Liver (tissue), 9 donors: ENCODE data around the gene SHROOM1. TPM values are rescaled to one million over a fixed set of nuclear protein-coding genes. Genes with fewer than 3 reads are reported as not detected.

ENCODE experiments used
- DNase-seq: peaks from one replicate; pipeline ENCODE4 v3.0.0-alpha.2; 2017; ENCODE audit warnings: low spot score
- H3K27ac ChIP-seq, 2 donors: one replicate each; pipeline ENCODE4 v1.7.0; 2013; ENCODE audit warnings: inconsistent platforms in 2 of 2, low read length in 2 of 2, control low read depth in 1 of 2, low read depth in 1 of 2, mild to moderate bottlenecking in 1 of 2
- H3K27me3 ChIP-seq, 4 donors: one replicate each; pipeline versions ENCODE4 v1.6.1 to v1.7.0; 2013; ENCODE audit warnings: low read length in 3 of 4, inconsistent platforms in 1 of 4, mild to moderate bottlenecking in 1 of 4, moderate library complexity in 1 of 4; ENCODE audit not compliant: control insufficient read depth in 4 of 4, insufficient read depth in 4 of 4
- H3K36me3 ChIP-seq, 4 donors: one replicate each; pipeline versions ENCODE4 v1.6.1 to v1.7.0; 2013; ENCODE audit warnings: low read length in 3 of 4, mild to moderate bottlenecking in 3 of 4, low read depth in 1 of 4, moderate library complexity in 1 of 4; ENCODE audit not compliant: control insufficient read depth in 4 of 4, insufficient read depth in 3 of 4
- H3K4me1 ChIP-seq, 4 donors: one replicate each; pipeline versions ENCODE4 v1.6.1 to v1.7.0; 2013; ENCODE audit warnings: low read length in 3 of 4, mild to moderate bottlenecking in 3 of 4, moderate library complexity in 1 of 4; ENCODE audit not compliant: control insufficient read depth in 4 of 4, insufficient read depth in 4 of 4
- H3K4me3 ChIP-seq, 3 donors: one replicate each; pipeline versions ENCODE4 v1.6.1 to v1.7.0; 2013; ENCODE audit warnings: low read length in 3 of 3, control low read depth in 1 of 3, low read depth in 1 of 3, mild to moderate bottlenecking in 1 of 3
- H3K9ac ChIP-seq, 2 donors: one replicate each; pipeline ENCODE4 v1.7.0; 2013; ENCODE audit warnings: low read length in 2 of 2, mild to moderate bottlenecking in 2 of 2, moderate library complexity in 2 of 2, control low read depth in 1 of 2, low read depth in 1 of 2
- H3K9me3 ChIP-seq, 4 donors: one replicate each; pipeline versions ENCODE4 v1.6.1 to v1.7.0; 2013; ENCODE audit warnings: low read length in 3 of 4; ENCODE audit not compliant: control insufficient read depth in 4 of 4
- ATF3 ChIP-seq: IDR thresholded peaks from 2 replicates; pipeline ENCODE4 v1.6.1; 2016; ENCODE audit warnings: antibody characterized with exemption
- CTCF ChIP-seq: fragments of 150-350 bp; IDR thresholded peaks from 2 replicates; pipeline ENCODE4 v1.5.1; 2017; ENCODE audit warnings: improper control_type of control experiment, low read depth, low read length; ENCODE audit not compliant: missing input control
- EGR1 ChIP-seq, 2 donors: IDR thresholded peaks; 2 replicates each; pipeline ENCODE4 v1.6.1; 2016 to 2018; ENCODE audit warnings: antibody characterized with exemption in 2 of 2, low read depth in 2 of 2
- FOXA1 ChIP-seq: IDR thresholded peaks from 2 replicates; pipeline ENCODE4 v1.6.1; 2016; ENCODE audit warnings: antibody characterized with exemption
- FOXA2 ChIP-seq: IDR thresholded peaks from 2 replicates; pipeline ENCODE4 v1.6.1; 2016; ENCODE audit warnings: antibody characterized with exemption
- HNF4A ChIP-seq, 2 donors: conservative IDR thresholded peaks; 2 replicates each; pipeline ENCODE4 v1.6.1; 2016; ENCODE audit warnings: antibody characterized with exemption in 2 of 2, mild to moderate bottlenecking in 2 of 2
- HNF4G ChIP-seq: IDR thresholded peaks from 2 replicates; pipeline ENCODE4 v1.6.1; 2016; ENCODE audit warnings: antibody characterized with exemption
- JUND ChIP-seq, 2 donors: IDR thresholded peaks; 2 replicates each; pipeline ENCODE4 v1.6.1; 2016; ENCODE audit warnings: antibody characterized with exemption in 2 of 2
- NR2F2 ChIP-seq: IDR thresholded peaks from 2 replicates; pipeline ENCODE4 v1.6.1; 2016; ENCODE audit warnings: antibody characterized with exemption
- RAD21 ChIP-seq, 2 donors: IDR thresholded peaks; 2 replicates each; pipeline ENCODE4 v1.6.1; 2016; ENCODE audit warnings: antibody characterized with exemption in 2 of 2, mild to moderate bottlenecking in 2 of 2
- REST ChIP-seq: IDR thresholded peaks from 2 replicates; pipeline ENCODE4 v1.6.1; 2016; ENCODE audit warnings: antibody characterized with exemption, mild to moderate bottlenecking
- RXRA ChIP-seq, 2 donors: IDR thresholded peaks; 2 replicates each; pipeline ENCODE4 v1.6.1; 2017 to 2018; ENCODE audit warnings: antibody characterized with exemption in 2 of 2, mild to moderate bottlenecking in 1 of 2
- SP1 ChIP-seq: IDR thresholded peaks from 2 replicates; pipeline ENCODE4 v1.6.1; 2018; ENCODE audit warnings: antibody characterized with exemption, mild to moderate bottlenecking
- TAF1 ChIP-seq: conservative IDR thresholded peaks from 2 replicates; pipeline ENCODE4 v1.6.1; 2016; ENCODE audit warnings: antibody characterized with exemption, mild to moderate bottlenecking
- YY1 ChIP-seq: IDR thresholded peaks from 2 replicates; pipeline ENCODE4 v1.6.1; 2016; ENCODE audit warnings: antibody characterized with exemption, mild to moderate bottlenecking
- ZBTB33 ChIP-seq: IDR thresholded peaks from 2 replicates; pipeline ENCODE4 v1.6.1; 2016; ENCODE audit warnings: antibody characterized with exemption
- WGBS: extraction: QIAGEN DNeasy Blood & Tissue Kit; methylation state at CpG from one replicate; pipeline ENCODE4 v1.1.7; 2013; 5-methylcytosine and 5-hydroxymethylcytosine counted together
- polyA plus RNA-seq, 2 donors: library from polyadenylated mRNA; stranded (reverse) in 1 of 2; unstranded in 1 of 2; fragments of 200-250 nt in 1 of 2; fragments of >200 nt in 1 of 2; fragmentation: Nextera tagmentation in 1 of 2; extraction: Ambion mirVana in 1 of 2; gene quantifications; one replicate each; pipeline versions ENCODE4 v1.2.1 to v1.2.3, GENCODE V29; 2013 to 2015
- total RNA-seq, 2 donors: library from RNA; depleted of rRNA; stranded (reverse); fragments of >200 nt; gene quantifications; one replicate each; pipeline ENCODE4 v1.2.3, GENCODE V29; 2014
- TF ChIP-seq, protein P1 (sequence below): IDR thresholded peaks from 2 replicates; pipeline ENCODE4 v1.6.1; 2016; ENCODE audit warnings: antibody characterized with exemption
- donor health status: healthy.
- donor health status: healthy.
- donor health status: healthy.
- donor health status: healthy.
- donor health status: healthy.

Gene SHROOM1
- total and polyA plus RNA-seq, 4 donors = 6.1 to 28.5 (median 18.3) TPM

DNA sequence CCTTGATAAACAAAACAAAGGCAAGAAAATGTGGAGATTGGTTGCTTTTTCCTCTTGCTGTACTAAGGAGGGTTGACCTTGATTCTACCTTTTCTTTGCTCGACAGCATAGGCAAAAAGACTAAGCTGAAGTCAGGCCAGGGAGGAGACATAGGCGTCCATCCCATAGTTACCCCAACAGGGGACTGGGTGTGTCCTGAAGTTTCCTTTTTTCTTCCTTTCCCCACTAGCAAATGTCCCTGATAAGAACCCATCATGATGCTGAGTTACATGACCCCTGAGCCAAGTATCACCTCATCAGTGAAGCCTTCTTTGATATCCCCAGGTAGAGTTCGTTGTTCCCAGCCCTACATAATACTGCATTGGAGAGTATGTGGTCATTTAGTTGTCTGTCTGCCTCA is 9.9 kb upstream of the SHROOM1 start:
- Histone ChIP-seq H3K4me3 (no peak overlapping the region), H3K4me1 (peaks cover 6 to 42% (median 15%) of the 10 kb centered on the region in 4 donors), H3K9me3 (no peaks in the 10 kb centered on the region), H3K36me3 (no peaks in the 10 kb centered on the region), H3K27me3 (no peaks in the 10 kb centered on the region), H3K27ac (peak overlapping the region; percentile 91 to 98), H3K9ac (peak overlapping the region; percentile 35 to 67)
- DNase-seq = no peak
- no peak for TF ChIP-seq RAD21 (IDR thresholded peaks at IDR 0.05)
- no peak for TF ChIP-seq SP1
- TF ChIP-seq HNF4G = no peak
- peak in 1 of 2 donors; percentile 8 for TF ChIP-seq EGR1 (IDR thresholded peaks at IDR 0.05; ENCODE audit: low read depth in 2 of 2)
- no peak for TF ChIP-seq ZBTB33
- TF ChIP-seq HNF4A (conservative IDR thresholded peaks at IDR 0.05) = no peak
- TF ChIP-seq REST = no peak
- peak; percentile 3 for TF ChIP-seq YY1
- TF ChIP-seq NR2F2 = no peak
- no peak for TF ChIP-seq FOXA2
- TF ChIP-seq TAF1 = no peak
- no peak for TF ChIP-seq CTCF
- 62% methylated on average over 3 of the region's 3 CpGs for WGBS

DNA sequence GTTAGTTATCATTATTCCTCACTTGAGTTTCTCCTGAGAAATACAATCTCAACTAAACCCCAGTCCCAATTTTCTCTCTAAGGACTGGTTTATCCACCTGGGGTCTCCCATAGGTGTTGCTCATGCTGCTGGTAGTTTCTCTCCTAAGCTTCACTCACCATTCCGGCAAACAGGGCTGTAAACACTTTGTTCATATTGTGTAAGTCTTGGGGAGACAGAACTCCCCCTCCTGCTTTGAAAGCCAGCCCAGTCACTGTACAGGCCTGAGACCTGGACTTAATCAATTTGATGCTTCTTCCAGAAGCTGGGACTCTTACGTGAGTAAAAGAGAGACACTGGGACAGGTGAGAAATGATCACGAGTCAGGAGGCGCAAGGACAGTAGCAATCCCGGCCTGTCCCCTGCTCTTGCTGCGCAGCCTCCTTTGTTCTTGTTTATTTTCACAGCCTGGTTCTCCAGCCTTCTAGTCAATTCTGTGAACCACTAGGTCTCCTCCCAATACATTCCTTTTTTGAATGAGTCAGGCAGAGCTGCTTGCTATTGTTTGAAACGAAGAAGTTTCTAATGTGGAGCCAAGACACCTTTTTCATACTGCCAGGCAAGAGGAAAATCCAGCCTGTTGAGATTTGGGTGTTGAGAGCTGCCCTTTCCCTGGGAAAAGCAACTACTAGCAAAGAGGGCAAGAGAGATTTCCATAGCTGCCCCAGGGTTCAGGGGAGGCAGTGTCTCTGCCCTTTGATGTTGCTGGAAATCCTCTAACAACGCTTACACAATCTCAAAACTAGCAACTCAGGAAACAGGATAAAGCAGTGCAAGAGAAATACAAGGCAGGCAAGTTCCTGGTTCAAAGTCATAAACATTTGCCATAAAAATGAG is 9.2 kb upstream of the SHROOM1 start:
- no peaks in the 10 kb centered on the region for H3K27me3 ChIP-seq
- H3K36me3 ChIP-seq = no peaks in the 10 kb centered on the region
- peak overlapping the region; percentile 91 to 98 for H3K27ac ChIP-seq
- peaks cover 6 to 42% (median 15%) of the 10 kb centered on the region in 4 donors for H3K4me1 ChIP-seq
- peak overlapping the region; percentile 58 to 70 for H3K9ac ChIP-seq
- no peaks in the 10 kb centered on the region for H3K9me3 ChIP-seq
- no peak for DNase-seq
- WGBS = 24% methylated on average over 8 of the region's 8 CpGs
- no peak overlapping the region for H3K4me3 ChIP-seq
- peak; percentile 68 for TF ChIP-seq HNF4G
- TF ChIP-seq FOXA1 = no peak
- TF ChIP-seq, protein P1, sequence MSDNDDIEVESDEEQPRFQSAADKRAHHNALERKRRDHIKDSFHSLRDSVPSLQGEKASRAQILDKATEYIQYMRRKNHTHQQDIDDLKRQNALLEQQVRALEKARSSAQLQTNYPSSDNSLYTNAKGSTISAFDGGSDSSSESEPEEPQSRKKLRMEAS = peak; percentile 91
- peak; percentile 73 for TF ChIP-seq ZBTB33
- no peak for TF ChIP-seq CTCF
- TF ChIP-seq JUND (IDR thresholded peaks at IDR 0.05) = peak in 1 of 2 donors; percentile 82
- no peak for TF ChIP-seq NR2F2
- peak; percentile 51 to 54 for TF ChIP-seq RAD21 (IDR thresholded peaks at IDR 0.05)
- TF ChIP-seq ATF3 = no peak
- TF ChIP-seq SP1 = peak; percentile 95
- peak; percentile 75 for TF ChIP-seq TAF1
- peak; percentile 88 to 94 for TF ChIP-seq HNF4A (conservative IDR thresholded peaks at IDR 0.05)
- peak; percentile 88 for TF ChIP-seq YY1
- TF ChIP-seq RXRA (IDR thresholded peaks at IDR 0.05) = peak; percentile 92 to 95
- peak in 1 of 2 donors; percentile 82 for TF ChIP-seq EGR1 (IDR thresholded peaks at IDR 0.05; ENCODE audit: low read depth in 2 of 2)
